HG03558 (cell line): ENCODE measurements around the gene DCTN2.
"Not testable (repeated sequence)": the region's sequence is repeated elsewhere in the genome, so short reads cannot be mapped to it uniquely, and the experiment has no call there.

Experiments used
- ATAC-seq: cut with Tn5 transposase; IDR thresholded peaks from one replicate; pipeline ENCODE4 v1.9.1; 2021; ENCODE audit warnings: moderate number of reproducible peaks; ENCODE audit not compliant: unreplicated experiment; ENCODE audit errors: extremely low read depth

Gene DCTN2

GRCh38 chr12:57577981-57578758 lies 31.2 kb upstream of the DCTN2 start:
- no peak for ATAC-seq

DNA sequence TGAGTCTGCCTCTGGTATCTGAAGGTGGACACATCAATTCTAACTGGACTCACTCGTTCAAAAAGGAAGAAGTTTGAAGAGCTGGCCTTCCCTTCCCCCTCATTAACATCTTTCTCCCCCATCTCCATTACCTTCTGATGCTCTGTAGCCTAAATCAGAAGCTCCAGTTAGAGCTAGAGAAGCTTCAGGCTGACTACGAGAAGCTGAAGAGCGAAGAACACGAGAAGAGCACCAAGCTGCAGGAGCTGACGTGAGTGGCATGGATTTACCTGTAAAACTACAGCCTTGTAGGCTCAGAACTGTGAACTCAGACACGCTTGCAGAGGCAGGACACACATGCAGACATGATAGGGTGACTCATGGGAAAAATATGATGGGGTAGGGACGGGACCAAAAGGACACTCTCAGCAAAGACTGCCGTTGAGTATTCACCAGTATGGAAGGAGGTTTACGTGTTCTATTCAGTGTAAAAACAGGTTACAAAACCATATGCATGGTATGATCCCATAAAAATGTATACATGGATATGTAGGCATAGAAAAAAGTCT lies 29.7 kb upstream of the DCTN2 start:
- ATAC-seq, result no peak

DNA sequence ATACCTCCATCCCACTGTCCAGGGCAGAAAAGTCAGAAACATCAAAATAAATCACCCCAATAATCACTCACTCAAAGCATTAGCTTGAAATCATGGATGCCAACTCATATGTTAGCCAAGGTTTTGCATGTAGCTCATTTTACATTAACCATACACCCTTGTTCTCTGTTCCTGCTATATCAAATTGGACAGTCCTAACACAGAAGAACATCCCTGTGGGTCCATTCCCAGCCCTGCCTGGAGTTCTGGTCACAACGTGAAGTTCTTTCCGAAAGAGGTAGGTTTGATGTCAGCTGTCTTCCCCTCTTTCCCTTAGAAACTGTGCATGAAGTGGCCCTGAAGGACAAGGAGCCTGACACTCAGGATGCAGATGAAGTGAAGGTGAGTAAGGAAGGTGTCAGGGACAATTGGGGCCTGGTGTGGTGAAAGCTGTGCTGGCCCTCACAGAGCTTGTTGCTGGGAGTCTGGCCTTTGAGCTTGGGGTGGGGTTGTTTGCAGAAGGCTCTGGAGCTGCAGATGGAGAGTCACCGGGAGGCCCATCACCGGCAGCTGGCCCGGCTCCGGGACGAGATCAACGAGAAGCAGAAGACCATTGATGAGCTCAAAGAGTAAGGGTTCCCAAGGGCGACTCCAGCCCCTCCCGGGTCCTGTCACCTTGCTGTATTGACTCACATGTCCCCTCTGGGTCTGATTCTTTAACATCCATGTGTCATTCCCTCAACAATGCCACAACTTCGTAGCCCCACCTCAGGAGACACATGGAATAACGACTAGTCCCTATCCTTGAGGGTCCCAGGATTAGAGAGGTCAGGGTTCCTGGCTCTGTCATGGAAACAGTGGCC lies 29.0 kb upstream of the DCTN2 start:
- no peak for ATAC-seq

GRCh38 chr12:57574795-57575194 lies 27.8 kb upstream of the DCTN2 start:
- ATAC-seq, result no peak

DNA sequence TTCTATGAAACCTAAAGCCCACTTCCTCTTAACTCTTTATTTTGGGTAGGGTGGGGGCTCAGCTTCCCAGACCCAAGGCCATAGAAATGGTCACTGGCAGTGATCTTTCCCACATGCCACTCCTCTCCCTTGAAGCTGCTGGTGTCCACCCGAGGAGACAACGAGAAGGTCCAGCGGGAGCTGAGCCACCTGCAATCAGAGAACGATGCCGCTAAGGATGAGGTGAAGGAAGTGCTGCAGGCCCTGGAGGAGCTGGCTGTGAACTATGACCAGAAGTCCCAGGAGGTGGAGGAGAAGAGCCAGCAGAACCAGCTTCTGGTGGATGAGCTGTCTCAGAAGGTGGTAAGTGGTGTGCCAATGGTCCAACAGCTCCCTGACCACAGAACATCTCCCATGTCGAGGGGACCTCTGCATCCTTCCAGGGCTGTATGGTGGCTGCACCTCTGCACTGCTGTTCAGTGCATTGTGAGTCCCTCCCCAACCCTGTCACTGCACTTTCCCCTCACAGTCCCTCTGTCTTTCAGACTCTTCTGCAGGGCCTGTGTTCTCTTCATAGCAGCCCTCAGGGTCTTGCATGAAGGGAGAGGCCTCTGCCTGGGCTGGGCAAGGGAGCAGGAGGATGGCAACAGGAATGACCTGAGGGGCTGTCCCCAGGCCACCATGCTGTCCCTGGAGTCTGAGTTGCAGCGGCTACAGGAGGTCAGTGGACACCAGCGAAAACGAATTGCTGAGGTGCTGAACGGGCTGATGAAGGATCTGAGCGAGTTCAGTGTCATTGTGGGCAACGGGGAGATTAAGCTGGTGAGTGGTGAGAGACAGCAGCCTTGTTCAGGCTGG lies 25.2 kb upstream of the DCTN2 start:
- ATAC-seq, result no peak

DNA sequence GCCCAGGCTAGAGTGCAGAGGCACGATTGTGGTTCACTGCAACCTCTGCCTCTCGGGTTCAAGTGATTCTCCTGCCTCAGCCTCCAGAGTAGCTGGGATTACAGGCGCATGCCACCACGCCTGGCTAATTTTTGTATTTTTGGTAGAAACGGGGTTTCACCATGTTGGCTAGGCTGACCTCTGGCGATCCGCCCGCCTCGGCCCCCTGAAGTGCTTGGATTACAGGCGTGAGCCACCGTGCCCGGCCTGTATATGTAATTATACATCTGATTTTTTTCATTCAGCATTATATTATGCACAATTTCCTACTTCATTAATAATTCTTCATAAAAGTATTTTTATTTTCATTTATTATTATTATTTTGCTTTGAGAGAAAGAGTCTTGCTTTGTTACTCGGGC lies 23.4 kb upstream of the DCTN2 start:
- ATAC-seq, result not testable (repeated sequence)

GRCh38 chr12:57569858-57570257 lies 22.9 kb upstream of the DCTN2 start:
- ATAC-seq, result no peak

GRCh38 chr12:57568838-57569237 lies 21.8 kb upstream of the DCTN2 start:
- no peak for ATAC-seq

DNA sequence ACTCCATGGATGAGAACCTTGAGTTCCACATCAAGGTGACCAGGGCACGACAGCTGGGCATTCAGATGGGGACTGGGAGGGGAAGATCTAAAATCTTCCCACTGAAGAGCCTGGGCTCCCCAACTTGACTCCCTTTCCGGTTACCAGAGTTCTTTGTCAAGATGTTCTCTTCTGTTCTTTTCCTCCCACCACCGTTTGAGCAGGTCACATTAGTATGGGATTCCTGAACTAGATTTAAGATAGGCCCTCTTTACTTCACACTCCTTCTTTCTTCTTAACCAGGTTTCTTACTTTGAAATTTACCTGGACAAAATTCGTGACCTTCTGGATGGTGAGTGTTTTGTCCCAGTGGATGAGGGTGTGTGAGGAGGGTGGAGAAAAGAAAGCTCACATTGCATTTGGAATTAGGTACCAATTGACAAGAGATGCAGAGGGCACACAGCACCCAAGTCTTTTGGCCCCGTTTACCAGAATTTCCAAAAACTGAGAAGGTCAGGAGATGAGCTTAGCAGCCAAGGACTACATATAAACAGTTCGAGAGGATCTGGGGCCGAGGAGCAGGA lies 17.3 kb upstream of the DCTN2 start:
- no peak for ATAC-seq

DNA sequence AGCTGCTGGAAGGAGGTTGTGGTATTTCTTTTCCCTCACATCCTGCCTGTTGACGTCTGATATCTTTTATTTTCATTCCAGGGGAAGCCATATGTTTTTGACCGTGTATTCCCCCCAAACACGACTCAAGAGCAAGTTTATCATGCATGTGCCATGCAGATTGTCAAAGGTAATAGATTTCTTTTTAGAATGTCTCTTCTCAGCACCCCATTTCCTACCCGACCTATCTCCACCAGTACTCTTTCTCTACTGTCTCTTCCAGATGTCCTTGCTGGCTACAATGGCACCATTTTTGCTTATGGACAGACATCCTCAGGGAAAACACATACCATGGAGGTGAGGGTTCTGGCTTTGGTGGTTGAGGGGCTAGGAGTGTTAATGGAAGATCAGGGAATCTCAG lies 16.4 kb upstream of the DCTN2 start:
- no peak for ATAC-seq

DNA sequence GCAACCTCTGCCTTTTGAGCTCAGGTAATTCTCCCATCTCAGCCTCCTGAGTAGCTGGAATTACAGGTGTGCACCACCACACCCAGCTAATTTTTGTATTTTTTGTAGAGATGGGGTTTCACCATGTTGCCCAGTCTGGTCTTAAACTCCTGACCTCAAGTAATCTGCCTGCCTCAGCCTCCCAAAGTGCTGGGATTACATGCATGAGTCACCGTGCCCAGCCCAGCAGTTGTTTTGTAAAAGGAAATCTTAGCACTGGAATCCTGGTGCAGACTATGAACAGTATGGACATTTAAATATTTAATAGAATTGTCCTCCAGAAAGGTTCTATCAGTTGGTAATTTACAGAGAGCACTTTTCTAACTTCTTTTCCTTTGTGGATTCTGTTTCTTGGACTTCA lies 14.1 kb upstream of the DCTN2 start:
- not testable (repeated sequence) for ATAC-seq

GRCh38 chr12:57560516-57560915 lies 13.5 kb upstream of the DCTN2 start:
- no peak for ATAC-seq

DNA sequence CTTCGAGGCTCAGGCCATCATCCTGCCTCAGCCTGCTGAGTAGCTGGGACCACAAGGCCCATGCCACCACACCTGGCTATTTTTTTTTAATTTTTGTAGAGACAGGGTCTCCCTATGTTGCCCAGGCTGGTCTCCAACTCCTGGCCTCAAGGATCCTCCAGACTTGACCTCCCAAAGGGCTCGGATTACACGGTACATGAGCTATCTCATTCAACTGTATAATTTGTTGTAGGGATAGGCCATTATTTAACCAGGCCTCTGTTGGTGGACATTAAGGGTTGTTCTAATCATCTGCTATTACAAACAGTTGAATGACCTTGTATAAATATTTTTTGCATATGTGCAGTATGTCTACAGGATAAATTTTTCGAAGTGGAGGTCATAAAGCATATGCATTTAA lies 11.9 kb upstream of the DCTN2 start:
- no peak for ATAC-seq

DNA sequence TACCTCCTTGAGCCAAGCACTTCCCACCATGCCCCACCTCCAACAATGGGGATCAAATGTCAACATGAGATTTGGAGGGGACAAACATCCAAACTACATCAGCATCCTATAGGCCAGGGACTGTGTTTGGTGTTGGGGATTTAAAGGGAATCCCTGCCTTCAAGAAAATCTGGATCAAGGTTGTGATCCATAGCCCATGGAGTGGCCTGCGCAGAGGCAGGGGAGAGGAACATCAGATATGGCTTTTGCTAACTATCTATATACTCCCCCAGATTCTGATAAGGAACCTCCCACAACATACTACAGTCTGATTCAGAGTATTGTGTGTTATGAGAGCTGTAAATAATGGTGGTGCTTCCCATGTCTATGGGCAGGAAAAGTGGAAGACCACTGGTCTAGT lies 7.9 kb upstream of the DCTN2 start:
- no peak for ATAC-seq

DNA sequence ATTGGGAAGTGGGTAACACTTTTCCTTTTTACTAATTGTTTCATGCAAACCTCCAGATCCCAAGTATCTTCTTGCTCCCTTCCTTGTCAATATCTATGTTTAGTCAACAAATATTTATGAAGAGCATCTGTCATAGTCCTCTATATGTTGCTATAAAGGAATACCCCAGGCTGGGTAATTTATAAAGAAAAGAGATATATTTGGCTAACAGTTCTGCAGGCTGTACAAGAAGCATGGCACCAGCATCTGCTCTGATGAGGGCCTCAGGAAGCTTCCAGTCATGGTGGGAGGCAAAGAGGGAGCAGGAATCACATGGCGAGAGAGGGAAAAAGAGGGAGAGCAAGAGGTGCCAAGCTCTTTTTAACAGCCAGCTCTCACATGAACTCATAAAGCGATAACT lies 7.5 kb upstream of the DCTN2 start:
- no peak for ATAC-seq

GRCh38 chr12:57553343-57554202 lies 6.6 kb upstream of the DCTN2 start:
- no peak for ATAC-seq

DNA sequence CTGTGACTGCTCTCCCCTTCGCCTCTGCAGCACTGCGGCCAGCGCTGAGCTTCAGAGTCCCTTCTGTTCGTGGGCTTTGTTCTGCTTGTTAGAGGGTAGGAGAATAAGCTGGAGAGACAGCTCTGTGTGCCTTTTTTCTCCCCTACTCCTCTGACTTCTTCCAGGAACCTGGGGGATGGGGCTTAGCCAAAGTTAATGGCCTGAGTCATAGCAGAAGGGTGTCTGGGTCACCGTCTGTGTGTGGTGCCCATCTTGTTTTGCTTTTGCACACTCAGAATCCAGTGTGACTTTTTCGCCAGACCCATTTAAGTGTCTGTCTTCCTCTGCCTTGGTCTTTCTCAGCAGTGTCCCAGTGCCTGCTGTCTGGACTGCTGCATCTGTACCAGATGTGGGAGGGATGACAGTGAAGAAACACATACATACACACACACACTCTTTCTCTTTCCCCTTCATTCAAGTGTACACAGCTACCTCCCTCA lies 5.9 kb upstream of the DCTN2 start:
- ATAC-seq, result no peak

DNA sequence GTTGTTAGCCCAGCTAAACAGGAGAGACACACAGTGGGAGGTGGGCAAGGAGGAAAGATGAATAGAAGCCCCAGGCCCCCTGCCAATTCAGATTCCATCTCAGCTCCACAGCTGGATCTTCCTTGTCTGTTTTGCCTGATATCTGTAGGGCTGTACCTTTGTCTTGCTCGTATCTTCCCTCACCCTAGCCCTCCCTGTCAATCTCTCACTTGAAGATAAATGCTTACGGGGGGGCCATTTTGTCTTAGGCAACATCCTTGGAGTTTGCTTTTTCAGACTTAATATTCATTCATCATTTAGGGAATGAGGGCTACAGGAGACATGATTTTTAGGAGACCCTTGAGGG lies 5.3 kb upstream of the DCTN2 start:
- no peak for ATAC-seq

GRCh38 chr12:57551637-57552305 lies 4.8 kb upstream of the DCTN2 start:
- ATAC-seq, result no peak
